ENCODE measurements around the gene TTYH3.

TTYH3 gene

DNA sequence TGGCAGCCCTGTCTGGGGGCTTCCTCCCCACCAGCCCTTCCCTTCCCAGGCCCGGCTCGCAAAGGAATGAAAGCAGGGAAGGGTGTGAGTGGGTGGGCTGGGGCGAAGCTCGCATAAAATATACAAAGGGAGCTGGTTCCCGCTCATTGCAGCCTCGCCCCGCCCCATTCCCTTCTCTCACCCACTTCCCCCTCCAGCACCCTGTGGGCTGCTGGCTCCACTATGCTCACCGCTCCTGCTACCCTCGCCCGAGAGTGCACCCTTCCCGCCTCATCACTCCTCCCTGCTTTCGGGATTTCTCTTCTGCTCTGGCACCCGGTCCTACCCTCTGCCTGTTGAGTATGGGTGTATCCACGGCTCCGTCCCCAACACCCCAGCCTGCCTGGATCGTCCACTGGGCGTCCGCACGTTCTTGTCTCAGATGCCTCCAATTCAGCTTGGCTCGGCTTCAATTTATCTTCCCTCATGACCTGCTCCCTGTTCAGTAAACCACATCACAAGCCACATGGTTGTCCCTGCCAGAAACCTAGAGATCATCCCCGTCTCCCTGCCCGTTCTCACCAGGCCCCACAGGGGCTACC is 14.4 kb upstream of the TTYH3 start:
- TF ChIP-seq, protein P1, sequence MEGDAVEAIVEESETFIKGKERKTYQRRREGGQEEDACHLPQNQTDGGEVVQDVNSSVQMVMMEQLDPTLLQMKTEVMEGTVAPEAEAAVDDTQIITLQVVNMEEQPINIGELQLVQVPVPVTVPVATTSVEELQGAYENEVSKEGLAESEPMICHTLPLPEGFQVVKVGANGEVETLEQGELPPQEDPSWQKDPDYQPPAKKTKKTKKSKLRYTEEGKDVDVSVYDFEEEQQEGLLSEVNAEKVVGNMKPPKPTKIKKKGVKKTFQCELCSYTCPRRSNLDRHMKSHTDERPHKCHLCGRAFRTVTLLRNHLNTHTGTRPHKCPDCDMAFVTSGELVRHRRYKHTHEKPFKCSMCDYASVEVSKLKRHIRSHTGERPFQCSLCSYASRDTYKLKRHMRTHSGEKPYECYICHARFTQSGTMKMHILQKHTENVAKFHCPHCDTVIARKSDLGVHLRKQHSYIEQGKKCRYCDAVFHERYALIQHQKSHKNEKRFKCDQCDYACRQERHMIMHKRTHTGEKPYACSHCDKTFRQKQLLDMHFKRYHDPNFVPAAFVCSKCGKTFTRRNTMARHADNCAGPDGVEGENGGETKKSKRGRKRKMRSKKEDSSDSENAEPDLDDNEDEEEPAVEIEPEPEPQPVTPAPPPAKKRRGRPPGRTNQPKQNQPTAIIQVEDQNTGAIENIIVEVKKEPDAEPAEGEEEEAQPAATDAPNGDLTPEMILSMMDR (conservative IDR thresholded peaks at IDR 0.05; ENCODE audit: low read depth, low read length) = peak; percentile 1
- no peak overlapping the region for H3K4me3 ChIP-seq (ENCODE audit: low read depth, low read length)
- DNase-seq (ENCODE audit: low read depth) = peak; percentile 51

DNA sequence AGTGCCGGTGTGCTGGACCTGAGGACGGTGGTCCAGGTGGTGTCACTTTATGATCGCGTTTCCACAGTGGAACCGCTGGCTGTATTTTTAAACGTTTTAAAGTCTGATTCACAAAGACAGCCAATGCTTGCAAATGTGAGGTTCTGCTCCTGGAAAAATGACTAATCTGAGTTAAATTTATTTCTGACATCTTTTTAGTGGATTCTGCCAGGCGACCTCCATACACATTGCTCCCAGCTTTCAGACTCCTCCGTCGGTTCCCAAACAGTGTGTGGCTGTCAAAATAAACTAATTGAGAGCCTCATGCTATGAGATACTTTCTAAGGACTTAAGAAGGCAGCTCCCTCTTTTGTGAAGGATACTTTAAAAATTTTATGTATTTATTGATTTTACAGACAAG is 12.7 kb upstream of the TTYH3 start:
- peak overlapping the region; percentile 12 for H3K4me3 ChIP-seq (ENCODE audit: low read depth, low read length)
- TF ChIP-seq, protein P1 (conservative IDR thresholded peaks at IDR 0.05; ENCODE audit: low read depth, low read length) = no peak
- peak; percentile 55 for DNase-seq (ENCODE audit: low read depth)

DNA sequence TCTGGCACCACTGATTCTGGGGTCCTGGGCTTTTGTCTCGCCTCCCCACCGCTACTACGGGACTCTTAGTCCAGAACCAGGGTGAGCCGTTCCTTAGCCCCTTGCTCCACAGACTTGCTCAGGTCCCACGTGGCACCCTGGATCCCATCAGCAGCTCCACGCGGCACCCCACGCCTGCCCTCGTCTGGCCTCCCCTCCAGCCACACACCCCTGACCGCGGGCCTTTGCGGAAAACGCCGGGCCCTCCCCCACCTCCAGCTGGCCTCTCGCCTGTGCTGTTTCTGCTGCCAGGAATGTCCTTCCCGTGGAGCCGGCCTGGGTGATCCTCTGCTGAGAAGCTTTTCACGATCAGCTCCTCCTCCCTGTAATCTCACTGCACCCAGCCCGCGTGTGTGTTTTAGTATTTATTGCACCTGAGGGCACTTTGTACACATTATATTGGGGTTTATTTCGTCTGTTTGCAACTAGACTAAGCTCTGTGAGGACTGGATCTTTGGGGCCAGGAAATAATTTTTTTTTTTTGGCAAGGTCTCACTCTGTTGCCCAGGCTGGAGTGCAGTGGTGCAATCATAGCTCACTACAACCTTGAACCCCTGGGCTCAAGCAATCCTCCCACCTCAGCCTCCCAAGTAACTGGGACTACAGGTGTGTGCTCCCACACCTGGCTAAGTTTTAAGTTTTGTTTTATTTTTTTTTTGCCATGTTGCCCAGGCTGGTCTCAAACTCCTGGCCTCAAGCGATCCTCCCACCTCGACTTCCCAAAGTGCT is 10.5 kb upstream of the TTYH3 start:
- H3K4me3 ChIP-seq (ENCODE audit: low read depth, low read length) = no peak overlapping the region
- TF ChIP-seq, protein P1 (conservative IDR thresholded peaks at IDR 0.05; ENCODE audit: low read depth, low read length) = no peak
- DNase-seq (ENCODE audit: low read depth) = peak; percentile 84

DNA sequence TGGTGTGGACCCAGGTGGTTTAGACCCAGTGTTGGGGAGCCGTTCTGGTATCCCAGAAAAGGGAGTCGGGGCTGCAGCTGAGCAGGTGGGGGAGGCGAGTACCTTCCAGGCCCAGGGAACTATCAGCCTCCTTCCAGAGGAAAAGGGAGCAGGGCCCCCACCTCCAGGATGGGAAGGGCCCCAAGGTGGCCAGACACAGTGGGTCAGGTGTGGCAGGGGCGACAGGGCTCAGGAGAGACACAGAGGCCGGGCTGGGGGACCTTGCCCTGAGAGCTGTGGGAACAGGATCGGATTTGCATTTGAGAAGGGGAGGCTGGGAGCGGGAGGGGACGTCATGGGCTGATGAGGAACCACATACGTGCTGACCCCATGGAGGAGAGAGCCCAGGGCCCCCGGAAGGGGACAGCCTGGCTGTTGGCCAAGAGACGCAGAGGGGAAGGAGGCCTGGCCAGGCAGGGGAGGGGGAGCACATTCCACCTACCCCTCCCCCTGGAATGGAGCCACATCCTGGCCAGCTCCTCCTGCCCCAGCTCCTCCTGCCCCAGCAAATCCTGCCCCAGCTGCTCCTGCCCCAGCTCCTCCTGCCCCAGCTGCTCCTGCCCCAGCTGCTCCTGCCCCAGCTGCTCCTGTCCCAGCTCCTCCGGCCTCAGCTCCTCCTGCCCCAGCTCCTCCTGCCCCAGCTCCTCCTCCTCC is 9.7 kb upstream of the TTYH3 start:
- TF ChIP-seq, protein P1 (conservative IDR thresholded peaks at IDR 0.05; ENCODE audit: low read depth, low read length) = no peak
- DNase-seq (ENCODE audit: low read depth) = peak; percentile 40
- no peak overlapping the region for H3K4me3 ChIP-seq (ENCODE audit: low read depth, low read length)

DNA sequence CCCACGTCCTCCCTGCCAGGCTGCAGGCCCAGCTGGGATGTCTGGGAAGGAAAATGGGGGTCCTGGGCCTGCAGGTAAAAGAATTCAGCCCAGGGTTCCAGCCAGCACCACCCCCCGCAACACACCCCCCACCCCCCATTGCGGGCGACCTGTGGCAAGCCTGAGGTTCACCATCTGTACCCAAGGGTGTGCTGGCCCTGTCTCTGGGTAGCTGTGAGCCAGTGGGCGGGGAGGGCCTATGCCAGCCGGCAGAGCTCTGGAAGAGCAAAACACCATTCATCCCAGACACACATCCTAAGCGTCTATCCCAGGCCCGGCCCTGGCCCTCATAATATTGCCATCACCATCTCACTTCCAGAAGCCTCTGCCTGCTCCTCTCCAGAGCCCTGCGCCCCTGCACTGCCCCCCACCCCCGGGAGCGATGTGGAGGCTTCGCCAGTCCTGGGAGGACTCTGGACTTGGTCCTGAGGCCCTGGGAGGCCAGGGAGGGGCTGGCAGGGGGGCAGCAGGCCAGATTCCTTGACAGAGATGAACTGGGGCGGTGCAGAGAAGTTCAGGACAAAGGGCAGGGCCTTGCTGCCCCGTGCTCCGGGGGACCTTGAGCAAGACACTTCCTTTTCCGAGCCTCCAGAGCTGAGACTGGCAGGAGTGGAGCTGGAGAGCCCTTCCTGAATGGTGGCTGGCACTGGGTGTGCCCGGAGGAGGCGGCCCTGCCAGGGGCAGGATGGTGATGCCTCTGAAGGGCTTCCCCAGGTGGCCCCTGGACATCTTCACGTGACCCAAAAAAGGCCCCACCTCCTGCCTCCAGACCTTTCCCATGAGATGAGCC is 8.7 kb upstream of the TTYH3 start:
- no peak for DNase-seq (ENCODE audit: low read depth)
- TF ChIP-seq, protein P1 (conservative IDR thresholded peaks at IDR 0.05; ENCODE audit: low read depth, low read length) = no peak
- H3K4me3 ChIP-seq (ENCODE audit: low read depth, low read length) = no peak overlapping the region

DNA sequence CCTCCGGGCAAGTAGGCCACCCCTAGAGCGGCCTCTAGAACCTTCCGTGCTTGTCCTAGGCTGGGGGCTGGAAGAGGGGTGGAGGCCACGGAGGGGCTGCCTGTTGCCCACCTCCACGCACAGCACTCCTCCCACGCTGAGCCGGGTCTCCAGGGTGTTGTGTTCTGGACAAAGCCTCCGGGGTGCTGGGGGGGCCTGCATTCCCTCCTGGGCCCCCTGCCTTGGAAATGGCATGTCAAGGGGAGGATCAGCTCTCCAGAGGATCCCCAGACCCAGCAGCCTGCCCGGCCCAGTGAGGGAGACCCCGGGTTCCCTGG is 8.1 kb upstream of the TTYH3 start:
- no peak for DNase-seq (ENCODE audit: low read depth)
- no peak overlapping the region for H3K4me3 ChIP-seq (ENCODE audit: low read depth, low read length)
- TF ChIP-seq, protein P1 (conservative IDR thresholded peaks at IDR 0.05; ENCODE audit: low read depth, low read length) = no peak

Measured in choroid plexus epithelial cell (primary cell).